ENCODE results near the gene C17orf100.

Gene C17orf100

DNA sequence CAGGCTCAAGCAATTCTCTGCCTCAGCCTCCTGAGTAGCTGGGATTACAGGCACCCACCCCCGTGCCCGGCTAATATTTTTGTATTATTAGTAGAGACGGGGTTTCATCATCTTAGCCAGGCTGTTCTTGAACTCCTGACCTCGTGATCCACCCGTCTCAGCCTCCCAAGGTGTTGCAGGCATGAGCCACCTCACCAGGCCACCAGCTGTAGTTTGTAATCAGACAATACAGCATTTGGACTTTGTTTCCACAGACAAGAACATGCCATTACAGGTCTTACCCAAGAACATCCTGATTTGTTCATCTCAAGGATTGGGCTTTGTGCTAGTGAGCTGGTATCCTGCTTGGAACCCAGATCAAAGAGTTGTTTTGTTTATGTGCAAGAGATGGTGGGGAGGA is 30.1 kb downstream of the C17orf100 start:
- Histone ChIP-seq H3K23ac (ENCODE audit: low read length in 2 of 2) (no peak overlapping the region), H3K27ac (ENCODE audit: low read length, poor library complexity, severe bottlenecking) (no peak overlapping the region), H2AFZ (ENCODE audit: low read depth, low read length) (no peak overlapping the region), H3K27me3 (ENCODE audit: control insufficient read depth in 1 of 2, insufficient read depth in 1 of 2, low read length in 2 of 2) (peaks cover 27 to 72% of the 10 kb centered on the region in 2 experiments), H2BK12ac (ENCODE audit: low read length in 2 of 2) (no peak overlapping the region), H3K4me1 (ENCODE audit: control insufficient read depth, insufficient read depth, low read depth, low read length) (no peaks in the 10 kb centered on the region), H3K9ac (ENCODE audit: low read length) (no peak overlapping the region), H2BK5ac (ENCODE audit: low read depth, low read length, poor library complexity, severe bottlenecking) (no peak overlapping the region), H3K79me1 (replicated peaks; ENCODE audit: low read length, poor library complexity, severe bottlenecking) (no peaks in the 10 kb centered on the region), H2BK120ac (ENCODE audit: low read depth, low read length) (no peak overlapping the region), H3K18ac (ENCODE audit: low read depth in 1 of 2, low read length in 2 of 2) (no peak overlapping the region), H3K36me3 (ENCODE audit: control insufficient read depth in 1 of 2, insufficient read depth in 2 of 2, low read depth in 1 of 2, low read length in 2 of 2) (no peaks in the 10 kb centered on the region), H4K91ac (ENCODE audit: low read length) (no peak overlapping the region), H3K4me2 (ENCODE audit: low read length, poor library complexity, severe bottlenecking) (no peak overlapping the region), H3K9me3 (ENCODE audit: control insufficient read depth, low read length) (no peaks in the 10 kb centered on the region), H2BK15ac (ENCODE audit: low read depth, poor library complexity, severe bottlenecking) (no peak overlapping the region), H4K8ac (ENCODE audit: low read length) (no peak overlapping the region), H2AK5ac (ENCODE audit: low read length, severe bottlenecking) (no peak overlapping the region), H3K4me3 (ENCODE audit: insufficient read depth in 1 of 2, low read depth in 1 of 2, low read length in 2 of 2) (no peak overlapping the region), H3K14ac (ENCODE audit: low read length in 2 of 2) (no peak overlapping the region), H3K4ac (ENCODE audit: low read depth in 1 of 2, low read length in 2 of 2) (no peak overlapping the region)
- DNase-seq = no peak
- 82% methylated on average over 5 of the region's 5 CpGs for WGBS

DNA sequence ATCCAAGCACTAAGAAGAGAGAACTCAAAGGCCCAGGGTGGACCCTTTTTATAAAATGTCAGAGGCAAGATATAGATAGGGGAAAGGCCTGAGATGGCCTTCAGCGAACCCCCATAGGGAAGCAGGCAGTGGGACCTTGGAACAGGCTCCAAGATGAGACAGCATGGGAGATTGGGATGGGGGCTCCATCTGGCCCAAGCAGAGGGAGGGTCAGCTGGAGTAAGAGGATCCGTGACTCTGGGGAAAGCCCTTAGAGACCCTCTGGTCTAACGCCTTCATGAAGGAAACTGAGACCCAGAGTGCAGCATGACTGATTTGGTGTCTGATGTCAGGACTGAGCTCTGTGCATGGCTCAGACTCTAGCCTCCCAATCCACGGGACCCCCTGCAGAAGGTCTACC is 30.8 kb downstream of the C17orf100 start:
- Histone ChIP-seq H3K9me3 (ENCODE audit: control insufficient read depth, low read length) (no peaks in the 10 kb centered on the region), H2AFZ (ENCODE audit: low read depth, low read length) (no peak overlapping the region), H4K91ac (ENCODE audit: low read length) (no peak overlapping the region), H3K9ac (ENCODE audit: low read length) (no peak overlapping the region), H2BK12ac (ENCODE audit: low read length in 2 of 2) (no peak overlapping the region), H3K4me3 (ENCODE audit: insufficient read depth in 1 of 2, low read depth in 1 of 2, low read length in 2 of 2) (no peak overlapping the region), H3K27ac (ENCODE audit: low read length, poor library complexity, severe bottlenecking) (no peak overlapping the region), H2BK5ac (ENCODE audit: low read depth, low read length, poor library complexity, severe bottlenecking) (no peak overlapping the region), H2AK5ac (ENCODE audit: low read length, severe bottlenecking) (no peak overlapping the region), H3K14ac (ENCODE audit: low read length in 2 of 2) (no peak overlapping the region), H3K36me3 (ENCODE audit: control insufficient read depth in 1 of 2, insufficient read depth in 2 of 2, low read depth in 1 of 2, low read length in 2 of 2) (no peaks in the 10 kb centered on the region), H2BK15ac (ENCODE audit: low read depth, poor library complexity, severe bottlenecking) (no peak overlapping the region), H2BK120ac (ENCODE audit: low read depth, low read length) (no peak overlapping the region), H3K23ac (ENCODE audit: low read length in 2 of 2) (no peak overlapping the region), H3K4ac (ENCODE audit: low read depth in 1 of 2, low read length in 2 of 2) (no peak overlapping the region), H3K18ac (ENCODE audit: low read depth in 1 of 2, low read length in 2 of 2) (no peak overlapping the region), H3K79me1 (replicated peaks; ENCODE audit: low read length, poor library complexity, severe bottlenecking) (no peaks in the 10 kb centered on the region), H4K8ac (ENCODE audit: low read length) (no peak overlapping the region), H3K27me3 (ENCODE audit: control insufficient read depth in 1 of 2, insufficient read depth in 1 of 2, low read length in 2 of 2) (peaks cover 21 to 71% of the 10 kb centered on the region in 2 experiments), H3K4me1 (ENCODE audit: control insufficient read depth, insufficient read depth, low read depth, low read length) (no peaks in the 10 kb centered on the region), H3K4me2 (ENCODE audit: low read length, poor library complexity, severe bottlenecking) (no peak overlapping the region)
- DNase-seq = no peak
- WGBS = 77% methylated on average over 4 of the region's 4 CpGs

- Histone ChIP-seq H3K27ac (ENCODE audit: low read length, poor library complexity, severe bottlenecking) (no peak overlapping the region), H3K9me3 (ENCODE audit: control insufficient read depth, low read length) (no peaks in the 10 kb centered on the region), H3K9ac (ENCODE audit: low read length) (no peak overlapping the region), H3K79me1 (replicated peaks; ENCODE audit: low read length, poor library complexity, severe bottlenecking) (no peaks in the 10 kb centered on the region), H3K27me3 (ENCODE audit: control insufficient read depth in 1 of 2, insufficient read depth in 1 of 2, low read length in 2 of 2) (peaks cover 14 to 67% of the 10 kb centered on the region in 2 experiments), H2AFZ (ENCODE audit: low read depth, low read length) (no peak overlapping the region), H2BK12ac (ENCODE audit: low read length in 2 of 2) (no peak overlapping the region), H3K4me3 (ENCODE audit: insufficient read depth in 1 of 2, low read depth in 1 of 2, low read length in 2 of 2) (no peak overlapping the region), H3K4me2 (ENCODE audit: low read length, poor library complexity, severe bottlenecking) (no peak overlapping the region), H2AK5ac (ENCODE audit: low read length, severe bottlenecking) (no peak overlapping the region), H3K23ac (ENCODE audit: low read length in 2 of 2) (no peak overlapping the region), H4K91ac (ENCODE audit: low read length) (no peak overlapping the region), H2BK120ac (ENCODE audit: low read depth, low read length) (no peak overlapping the region), H3K18ac (ENCODE audit: low read depth in 1 of 2, low read length in 2 of 2) (no peak overlapping the region), H2BK5ac (ENCODE audit: low read depth, low read length, poor library complexity, severe bottlenecking) (no peak overlapping the region), H3K14ac (ENCODE audit: low read length in 2 of 2) (no peak overlapping the region), H3K4ac (ENCODE audit: low read depth in 1 of 2, low read length in 2 of 2) (no peak overlapping the region), H4K8ac (ENCODE audit: low read length) (no peak overlapping the region), H2BK15ac (ENCODE audit: low read depth, poor library complexity, severe bottlenecking) (no peak overlapping the region), H3K4me1 (ENCODE audit: control insufficient read depth, insufficient read depth, low read depth, low read length) (no peaks in the 10 kb centered on the region), H3K36me3 (ENCODE audit: control insufficient read depth in 1 of 2, insufficient read depth in 2 of 2, low read depth in 1 of 2, low read length in 2 of 2) (no peaks in the 10 kb centered on the region)
- WGBS = 72% methylated on average over 2 of the region's 3 CpGs
- no peak for DNase-seq
Observed at GRCh38 chr17:6683081-6683684, 31.6 kb downstream of the C17orf100 start.

DNA sequence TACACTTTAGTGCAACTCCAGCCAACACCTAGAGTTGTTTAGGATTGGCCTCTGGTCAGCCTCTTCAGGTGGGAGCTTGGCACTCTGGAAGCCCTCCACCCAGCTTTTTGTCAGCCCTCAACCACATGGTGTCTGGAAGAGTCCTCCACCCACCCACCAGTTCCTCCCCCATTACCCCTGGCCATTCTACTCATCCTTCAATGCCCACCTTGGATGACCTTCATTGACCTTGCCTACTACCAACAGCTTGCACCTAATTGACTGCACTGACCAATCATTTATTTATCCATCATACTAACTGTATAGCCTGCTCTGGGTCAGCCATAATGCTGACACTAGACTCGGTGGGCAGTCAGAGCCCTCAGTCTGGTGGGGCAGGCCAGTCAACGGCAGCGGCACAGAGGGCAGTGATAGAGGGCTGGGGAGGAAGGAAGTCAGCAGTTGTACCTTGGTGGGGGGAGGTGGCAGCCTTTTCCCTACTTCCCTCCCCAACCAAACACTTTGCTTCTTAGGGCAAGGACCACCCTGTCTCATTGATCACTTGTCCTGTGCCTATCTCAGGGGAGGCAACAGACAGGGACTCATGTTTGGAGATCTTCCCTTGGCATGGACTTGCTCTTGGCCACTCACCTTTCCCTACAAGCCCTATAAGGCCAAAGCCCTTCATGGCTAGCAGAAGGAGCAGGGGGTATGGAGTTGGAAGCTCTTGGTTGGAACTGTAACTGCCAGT is 32.3 kb downstream of the C17orf100 start:
- no peak overlapping the region for H2BK12ac ChIP-seq (ENCODE audit: low read length in 2 of 2)
- no peaks in the 10 kb centered on the region for H3K4me1 ChIP-seq (ENCODE audit: control insufficient read depth, insufficient read depth, low read depth, low read length)
- no peak overlapping the region for H2BK5ac ChIP-seq (ENCODE audit: low read depth, low read length, poor library complexity, severe bottlenecking)
- H3K27ac ChIP-seq (ENCODE audit: low read length, poor library complexity, severe bottlenecking) = no peak overlapping the region
- H3K27me3 ChIP-seq (ENCODE audit: control insufficient read depth in 1 of 2, insufficient read depth in 1 of 2, low read length in 2 of 2) = peaks cover 7 to 62% of the 10 kb centered on the region in 2 experiments
- no peak overlapping the region for H3K18ac ChIP-seq (ENCODE audit: low read depth in 1 of 2, low read length in 2 of 2)
- no peak overlapping the region for H3K4me3 ChIP-seq (ENCODE audit: insufficient read depth in 1 of 2, low read depth in 1 of 2, low read length in 2 of 2)
- no peak overlapping the region for H3K4ac ChIP-seq (ENCODE audit: low read depth in 1 of 2, low read length in 2 of 2)
- no peak overlapping the region for H2AFZ ChIP-seq (ENCODE audit: low read depth, low read length)
- no peaks in the 10 kb centered on the region for H3K79me1 ChIP-seq (replicated peaks; ENCODE audit: low read length, poor library complexity, severe bottlenecking)
- H4K91ac ChIP-seq (ENCODE audit: low read length) = no peak overlapping the region
- H2BK120ac ChIP-seq (ENCODE audit: low read depth, low read length) = no peak overlapping the region
- no peak overlapping the region for H2AK5ac ChIP-seq (ENCODE audit: low read length, severe bottlenecking)
- H3K4me2 ChIP-seq (ENCODE audit: low read length, poor library complexity, severe bottlenecking) = no peak overlapping the region
- H3K23ac ChIP-seq (ENCODE audit: low read length in 2 of 2) = no peak overlapping the region
- DNase-seq = no peak
- no peaks in the 10 kb centered on the region for H3K36me3 ChIP-seq (ENCODE audit: control insufficient read depth in 1 of 2, insufficient read depth in 2 of 2, low read depth in 1 of 2, low read length in 2 of 2)
- no peak overlapping the region for H3K14ac ChIP-seq (ENCODE audit: low read length in 2 of 2)
- H2BK15ac ChIP-seq (ENCODE audit: low read depth, poor library complexity, severe bottlenecking) = no peak overlapping the region
- no peaks in the 10 kb centered on the region for H3K9me3 ChIP-seq (ENCODE audit: control insufficient read depth, low read length)
- 81% methylated on average over 3 of the region's 3 CpGs for WGBS
- no peak overlapping the region for H3K9ac ChIP-seq (ENCODE audit: low read length)
- H4K8ac ChIP-seq (ENCODE audit: low read length) = no peak overlapping the region
